Aorta (tissue), 5 donors: ENCODE data around the gene ASTN1. TPM values are rescaled to one million over a fixed set of nuclear protein-coding genes. Genes with fewer than 3 reads are reported as not detected.

Experiments
- ATAC-seq: fragments of 200-7000 bp; cut with Tn5 transposase; one replicate; pipeline ENCODE4 v1.9.1; 2022; ENCODE audit warnings: moderate library complexity; ENCODE audit not compliant: low FRiP score
- DNase-seq, 2 donors: peaks; one replicate each; pipeline ENCODE4 v3.0.0-alpha.2; 2020
- H3K27ac ChIP-seq, 2 donors: one replicate each; pipeline ENCODE4 v1.5.1; 2013; ENCODE audit warnings: low read length in 2 of 2, mild to moderate bottlenecking in 2 of 2, moderate library complexity in 2 of 2, control low read depth in 1 of 2, inconsistent platforms in 1 of 2, low read depth in 1 of 2
- H3K27me3 ChIP-seq, 2 donors: one replicate each; pipeline ENCODE4 v1.6.1; 2013; ENCODE audit warnings: control low read depth in 1 of 2, low read length in 1 of 2, mild to moderate bottlenecking in 1 of 2, moderate library complexity in 1 of 2; ENCODE audit not compliant: insufficient read depth in 2 of 2, control insufficient read depth in 1 of 2
- H3K36me3 ChIP-seq, 2 donors: one replicate each; pipeline ENCODE4 v1.6.1; 2013; ENCODE audit warnings: control low read depth in 1 of 2, low read length in 1 of 2, mild to moderate bottlenecking in 1 of 2; ENCODE audit not compliant: insufficient read depth in 2 of 2, control insufficient read depth in 1 of 2
- H3K4me1 ChIP-seq, 2 donors: one replicate each; pipeline ENCODE4 v1.6.1; 2013; ENCODE audit warnings: low read length in 2 of 2, control low read depth in 1 of 2, mild to moderate bottlenecking in 1 of 2, moderate library complexity in 1 of 2; ENCODE audit not compliant: insufficient read depth in 2 of 2, control insufficient read depth in 1 of 2
- H3K4me3 ChIP-seq, 2 donors: one replicate each; pipeline ENCODE4 v1.5.1; 2013; ENCODE audit warnings: low read length in 2 of 2, control low read depth in 1 of 2, mild to moderate bottlenecking in 1 of 2
- H3K9me3 ChIP-seq: one replicate; pipeline ENCODE4 v1.6.1; 2013; ENCODE audit warnings: mild to moderate bottlenecking, low read length; ENCODE audit not compliant: control insufficient read depth
- WGBS, 2 donors: extraction: QIAGEN DNeasy Blood & Tissue Kit; methylation state at CpG; one replicate each; pipeline ENCODE4 v1.1.7; 2013; 5-methylcytosine and 5-hydroxymethylcytosine counted together
- intact Hi-C, 2 donors: fragments of 100-400 bp; cut with DNase I; formaldehyde crosslinking; loops; one replicate each; pipeline versions ENCODE4 v1.14.2 to v1.15.0; 2022
- polyA plus RNA-seq, 2 donors: library from polyadenylated mRNA; stranded (reverse); fragments of 200-250 nt; gene quantifications; one replicate each; pipeline ENCODE4 v1.2.3, GENCODE V29; 2013
- total RNA-seq, 2 donors: library from RNA; stranded (reverse); fragmentation: NEBNext Ultra II Directional; extraction: Animal tissue kit (Norgen Biotek cat#: 25700); gene quantifications; one replicate each; pipeline ENCODE4 v1.2.1, GENCODE V29; 2021
- donor health status: healthy with polysubstance abuse.
- donor health status: Bipolar disorder and iron deficiency.
- donor health status: DM: no; HTN: no; CAD: no.
- donor health status: DM: no; HTN: no; CAD: no.
- donor health status: DM: yes; HTN: yes; CAD: no.

The ASTN1 gene
- total and polyA plus RNA-seq, 4 donors, result 0.06 to 0.33 TPM; not detected in 2

- 19 to 23% methylated on average over 3 of the region's 3 CpGs for WGBS, 2 donors
- intact Hi-C loops, result no loop called here
Measured at GRCh38 chr1:177020851-177021589, 143.5 kb downstream of the ASTN1 start.

GRCh38 chr1:177017287-177017852 lies 147.1 kb downstream of the ASTN1 start:
- 90 to 93% methylated on average over 12 of the region's 12 CpGs for WGBS, 2 donors
- Histone ChIP-seq H3K27me3 (no peaks in the 10 kb centered on the region), H3K9me3 (peaks cover 5% of the 10 kb centered on the region), H3K27ac (no peak overlapping the region), H3K4me3 (no peak overlapping the region), H3K36me3 (no peaks in the 10 kb centered on the region), H3K4me1 (peaks cover 0 to 1% of the 10 kb centered on the region in 2 donors)
- ATAC-seq (no peak), DNase-seq (no peak)
- intact Hi-C loops, result no loop called here

More at GRCh38 chr1:177020851-177021589, 143.5 kb downstream of the ASTN1 start:
- Histone ChIP-seq H3K27me3 (no peaks in the 10 kb centered on the region), H3K36me3 (no peaks in the 10 kb centered on the region), H3K27ac (no peak overlapping the region), H3K9me3 (peaks cover 5% of the 10 kb centered on the region), H3K4me3 (no peak overlapping the region), H3K4me1 (peaks cover 0 to 1% of the 10 kb centered on the region in 2 donors)
- DNase-seq, result no peak
- no peak for ATAC-seq

- Histone ChIP-seq H3K36me3 (no peaks in the 10 kb centered on the region), H3K4me1 (no peaks in the 10 kb centered on the region), H3K4me3 (no peak overlapping the region), H3K27me3 (no peaks in the 10 kb centered on the region), H3K9me3 (peaks cover 2% of the 10 kb centered on the region), H3K27ac (no peak overlapping the region)
- ATAC-seq, result no peak
- WGBS, 2 donors, result 72 to 82% methylated on average over 3 of the region's 3 CpGs
- no peak for DNase-seq
- intact Hi-C loops, result no loop called here
Measured at GRCh38 chr1:177014325-177014724, 150.2 kb downstream of the ASTN1 start.

GRCh38 chr1:177012342-177012925 lies 152.1 kb downstream of the ASTN1 start:
- peaks cover 3% of the 10 kb centered on the region for H3K9me3 ChIP-seq
- no peak for ATAC-seq
- H3K4me1 ChIP-seq, result no peaks in the 10 kb centered on the region
- H3K27ac ChIP-seq, result no peak overlapping the region
- H3K27me3 ChIP-seq, result no peaks in the 10 kb centered on the region
- DNase-seq, result no peak
- no peaks in the 10 kb centered on the region for H3K36me3 ChIP-seq
- intact Hi-C loops, result no loop called here
- H3K4me3 ChIP-seq, result no peak overlapping the region
- 80 to 91% methylated on average over 2 of the region's 2 CpGs for WGBS, 2 donors

GRCh38 chr1:177011508-177011907 lies 153.0 kb downstream of the ASTN1 start:
- no peak for DNase-seq
- no peaks in the 10 kb centered on the region for H3K36me3 ChIP-seq
- ATAC-seq, result no peak
- no peak overlapping the region for H3K4me3 ChIP-seq
- H3K9me3 ChIP-seq, result peaks cover 3% of the 10 kb centered on the region
- no peaks in the 10 kb centered on the region for H3K27me3 ChIP-seq
- H3K4me1 ChIP-seq, result no peaks in the 10 kb centered on the region
- intact Hi-C loops, result no loop called here
- WGBS, 2 donors, result 96 to 100% methylated on average over 1 of the region's 1 CpG
- no peak overlapping the region for H3K27ac ChIP-seq

- H3K4me3 ChIP-seq, result no peak overlapping the region
- intact Hi-C loops, result no loop called here
- no peaks in the 10 kb centered on the region for H3K4me1 ChIP-seq
- ATAC-seq, result no peak
- H3K27me3 ChIP-seq, result no peaks in the 10 kb centered on the region
- peaks cover 3% of the 10 kb centered on the region for H3K9me3 ChIP-seq
- no peak for DNase-seq
- H3K36me3 ChIP-seq, result no peaks in the 10 kb centered on the region
- H3K27ac ChIP-seq, result no peak overlapping the region
- 43 to 59% methylated on average over 1 of the region's 1 CpG for WGBS, 2 donors
Measured at GRCh38 chr1:177010211-177010825, 154.2 kb downstream of the ASTN1 start.

GRCh38 chr1:177008653-177009052 lies 155.9 kb downstream of the ASTN1 start:
- Histone ChIP-seq H3K4me1 (no peaks in the 10 kb centered on the region), H3K27ac (no peak overlapping the region), H3K27me3 (no peaks in the 10 kb centered on the region), H3K9me3 (peaks cover 3% of the 10 kb centered on the region), H3K4me3 (no peak overlapping the region), H3K36me3 (no peaks in the 10 kb centered on the region)
- DNase-seq (no peak), ATAC-seq (no peak)
- intact Hi-C loops, result no loop called here
- WGBS, 2 donors, result 88% methylated on average over 3 of the region's 3 CpGs

- no peaks in the 10 kb centered on the region for H3K4me1 ChIP-seq
- intact Hi-C loops, result no loop called here
- no peak overlapping the region for H3K4me3 ChIP-seq
- H3K27ac ChIP-seq, result no peak overlapping the region
- H3K27me3 ChIP-seq, result no peaks in the 10 kb centered on the region
- no peak for ATAC-seq
- no peaks in the 10 kb centered on the region for H3K36me3 ChIP-seq
- peaks cover 3% of the 10 kb centered on the region for H3K9me3 ChIP-seq
- DNase-seq, result no peak
- 47 to 51% methylated on average over 8 of the region's 8 CpGs for WGBS, 2 donors
Measured at GRCh38 chr1:177007437-177008161, 156.9 kb downstream of the ASTN1 start.
